Parathyroid adenoma (tissue), 2 donors: ENCODE results near the gene ARHGEF40.

Source experiments
- H2AFZ ChIP-seq: fragments of 300-600 bp; sonication (generic); one replicate; pipeline ENCODE4 v1.7.0; 2017; ENCODE audit warnings: antibody characterized with exemption, mild to moderate bottlenecking
- H3K27ac ChIP-seq: fragments of 300-600 bp; sonication (generic); one replicate; pipeline ENCODE4 v1.7.0; 2017
- H3K27me3 ChIP-seq: fragments of 300-600 bp; sonication (generic); one replicate; pipeline ENCODE4 v1.7.0; 2017; ENCODE audit warnings: low read length; ENCODE audit not compliant: control insufficient read depth, insufficient read depth
- H3K36me3 ChIP-seq: fragments of 300-600 bp; sonication (generic); one replicate; pipeline ENCODE4 v1.7.0; 2017; ENCODE audit warnings: low read length; ENCODE audit not compliant: control insufficient read depth, insufficient read depth
- H3K4me1 ChIP-seq: fragments of 300-600 bp; sonication (generic); one replicate; pipeline ENCODE4 v1.7.0; 2017; ENCODE audit warnings: control low read depth
- H3K4me2 ChIP-seq: fragments of 300-600 bp; sonication (generic); one replicate; pipeline ENCODE4 v1.7.0; 2017; ENCODE audit warnings: low read length
- H3K4me3 ChIP-seq: fragments of 300-600 bp; sonication (generic); one replicate; pipeline ENCODE4 v1.7.0; 2017; ENCODE audit warnings: low read depth, low read length
- H3K79me2 ChIP-seq: fragments of 300-600 bp; sonication (generic); one replicate; pipeline ENCODE4 v1.7.0; 2017; ENCODE audit warnings: control low read depth
- H3K9ac ChIP-seq: fragments of 300-600 bp; sonication (generic); one replicate; pipeline ENCODE4 v1.7.0; 2017; ENCODE audit warnings: mild to moderate bottlenecking
- H3K9me3 ChIP-seq: fragments of 300-600 bp; sonication (generic); one replicate; pipeline ENCODE4 v1.7.0; 2017; ENCODE audit warnings: low read length; ENCODE audit not compliant: control insufficient read depth
- TF ChIP-seq, protein P1 (sequence below): fragments of 300-600 bp; sonication (generic); IDR thresholded peaks from one replicate; pipeline ENCODE4 v1.7.0; 2017; ENCODE audit warnings: antibody characterized with exemption, mild to moderate bottlenecking
- donor health status: primary hyperparathyroidism.

ARHGEF40 gene

DNA sequence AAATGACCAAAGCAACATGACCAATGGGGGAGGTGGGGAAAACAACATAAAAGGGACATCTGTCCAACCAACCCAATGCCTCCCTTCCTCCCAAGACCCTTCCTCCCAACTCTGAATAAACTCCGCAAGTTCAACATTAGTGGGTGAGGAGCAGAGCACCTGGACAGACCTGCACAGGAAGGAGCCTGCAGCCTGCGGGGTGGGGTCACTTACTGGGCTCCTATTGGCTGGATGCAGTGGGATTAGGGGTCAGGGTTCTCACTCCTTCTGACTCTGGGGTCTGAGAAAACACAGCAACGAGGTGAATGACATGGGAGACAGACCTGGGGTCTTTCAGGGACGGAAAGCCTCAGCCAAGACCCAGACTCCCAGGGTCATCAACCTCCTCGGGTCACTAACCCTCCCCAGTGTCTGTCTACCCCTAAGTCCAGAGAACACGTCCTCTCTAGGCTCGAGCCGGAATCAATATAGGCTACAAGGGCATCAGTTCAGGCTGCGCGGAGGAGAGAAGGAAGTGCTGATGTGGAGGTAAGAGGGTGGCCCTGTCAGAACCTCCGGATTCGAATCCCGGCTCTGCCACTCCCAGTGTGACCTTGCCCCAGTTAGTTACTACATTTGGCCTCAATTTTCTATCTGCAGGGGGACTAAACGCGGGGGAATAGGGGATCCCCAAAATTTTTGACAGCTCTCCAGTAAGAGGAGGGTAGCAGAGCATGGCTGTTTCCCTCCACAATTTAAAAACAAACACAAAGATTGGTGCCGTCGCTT, 46.1 kb upstream of the ARHGEF40 start:
- H3K79me2 ChIP-seq: peaks cover 12% of the 10 kb centered on the region
- H3K9ac ChIP-seq: peak overlapping the region; percentile 61
- no peaks in the 10 kb centered on the region for H3K27me3 ChIP-seq
- H3K36me3 ChIP-seq: no peaks in the 10 kb centered on the region
- peaks cover 20% of the 10 kb centered on the region for H3K4me1 ChIP-seq
- peak overlapping the region; percentile 81 for H2AFZ ChIP-seq
- H3K27ac ChIP-seq: peak overlapping the region; percentile 87
- TF ChIP-seq, protein P1, sequence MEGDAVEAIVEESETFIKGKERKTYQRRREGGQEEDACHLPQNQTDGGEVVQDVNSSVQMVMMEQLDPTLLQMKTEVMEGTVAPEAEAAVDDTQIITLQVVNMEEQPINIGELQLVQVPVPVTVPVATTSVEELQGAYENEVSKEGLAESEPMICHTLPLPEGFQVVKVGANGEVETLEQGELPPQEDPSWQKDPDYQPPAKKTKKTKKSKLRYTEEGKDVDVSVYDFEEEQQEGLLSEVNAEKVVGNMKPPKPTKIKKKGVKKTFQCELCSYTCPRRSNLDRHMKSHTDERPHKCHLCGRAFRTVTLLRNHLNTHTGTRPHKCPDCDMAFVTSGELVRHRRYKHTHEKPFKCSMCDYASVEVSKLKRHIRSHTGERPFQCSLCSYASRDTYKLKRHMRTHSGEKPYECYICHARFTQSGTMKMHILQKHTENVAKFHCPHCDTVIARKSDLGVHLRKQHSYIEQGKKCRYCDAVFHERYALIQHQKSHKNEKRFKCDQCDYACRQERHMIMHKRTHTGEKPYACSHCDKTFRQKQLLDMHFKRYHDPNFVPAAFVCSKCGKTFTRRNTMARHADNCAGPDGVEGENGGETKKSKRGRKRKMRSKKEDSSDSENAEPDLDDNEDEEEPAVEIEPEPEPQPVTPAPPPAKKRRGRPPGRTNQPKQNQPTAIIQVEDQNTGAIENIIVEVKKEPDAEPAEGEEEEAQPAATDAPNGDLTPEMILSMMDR: no peak
- H3K9me3 ChIP-seq: no peaks in the 10 kb centered on the region
- peak overlapping the region; percentile 92 for H3K4me3 ChIP-seq
- H3K4me2 ChIP-seq: peak overlapping the region; percentile 95

DNA sequence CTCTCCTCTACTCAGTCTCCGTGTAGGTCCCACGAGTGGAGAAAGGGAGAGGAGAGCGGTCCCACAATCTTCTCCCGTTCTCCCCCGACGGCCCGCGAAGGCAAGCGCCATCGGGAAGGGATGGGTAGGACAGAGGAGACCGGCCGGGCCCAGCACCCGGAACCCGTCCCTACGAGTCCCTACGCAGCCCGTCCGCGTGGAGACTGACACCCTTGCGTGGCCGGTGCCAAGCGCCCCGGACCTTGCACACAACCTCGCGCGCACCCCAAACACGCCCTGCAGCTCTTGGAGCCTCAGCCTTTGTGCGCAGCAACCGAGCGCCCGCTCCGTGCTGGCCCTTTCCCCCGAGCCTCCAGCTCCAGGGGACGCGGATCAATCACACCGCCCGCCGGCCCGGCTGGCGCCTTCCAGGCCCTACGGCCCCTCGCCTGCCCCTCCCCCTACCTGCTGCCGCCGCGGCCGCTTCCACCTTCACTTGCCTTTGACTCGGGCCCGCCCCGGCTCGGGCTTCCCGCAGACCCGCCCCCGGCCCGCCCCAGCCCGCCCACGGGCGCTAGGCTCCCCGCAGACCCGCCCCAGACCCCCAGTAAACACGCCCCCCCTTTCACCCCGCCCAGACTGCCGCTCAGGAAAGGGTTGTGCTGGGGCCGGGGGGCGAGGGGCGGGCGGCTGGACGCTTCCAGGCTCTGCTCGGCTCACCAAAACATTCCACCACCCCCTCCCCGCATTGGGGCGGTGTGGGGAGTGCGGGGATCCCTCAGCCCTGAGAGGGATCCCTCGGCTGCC, 45.3 kb upstream of the ARHGEF40 start, which contains the start of gene NDRG2:
Gene NDRG2 (minus strand): TSS at position 477 of the 786 bp plus-strand sequence. CDS start 1,746 bp downstream, outside the sequence.
- no peaks in the 10 kb centered on the region for H3K36me3 ChIP-seq
- peak within 1 kb of the TSS; percentile 87 for H3K27ac ChIP-seq
- H3K9ac ChIP-seq: peak within 1 kb of the TSS; percentile 63
- H2AFZ ChIP-seq: peak within 1 kb of the TSS; percentile 81
- no peaks in the 10 kb centered on the region for H3K27me3 ChIP-seq
- peak within 1 kb of the TSS; percentile 99 for H3K4me2 ChIP-seq
- H3K9me3 ChIP-seq: no peaks in the 10 kb centered on the region
- H3K4me1 ChIP-seq: peaks cover 20% of the 10 kb centered on the region
- H3K79me2 ChIP-seq: peaks cover 12% of the 10 kb centered on the region
- TF ChIP-seq, protein P1: no peak
- H3K4me3 ChIP-seq: peak within 1 kb of the TSS; percentile 92

DNA sequence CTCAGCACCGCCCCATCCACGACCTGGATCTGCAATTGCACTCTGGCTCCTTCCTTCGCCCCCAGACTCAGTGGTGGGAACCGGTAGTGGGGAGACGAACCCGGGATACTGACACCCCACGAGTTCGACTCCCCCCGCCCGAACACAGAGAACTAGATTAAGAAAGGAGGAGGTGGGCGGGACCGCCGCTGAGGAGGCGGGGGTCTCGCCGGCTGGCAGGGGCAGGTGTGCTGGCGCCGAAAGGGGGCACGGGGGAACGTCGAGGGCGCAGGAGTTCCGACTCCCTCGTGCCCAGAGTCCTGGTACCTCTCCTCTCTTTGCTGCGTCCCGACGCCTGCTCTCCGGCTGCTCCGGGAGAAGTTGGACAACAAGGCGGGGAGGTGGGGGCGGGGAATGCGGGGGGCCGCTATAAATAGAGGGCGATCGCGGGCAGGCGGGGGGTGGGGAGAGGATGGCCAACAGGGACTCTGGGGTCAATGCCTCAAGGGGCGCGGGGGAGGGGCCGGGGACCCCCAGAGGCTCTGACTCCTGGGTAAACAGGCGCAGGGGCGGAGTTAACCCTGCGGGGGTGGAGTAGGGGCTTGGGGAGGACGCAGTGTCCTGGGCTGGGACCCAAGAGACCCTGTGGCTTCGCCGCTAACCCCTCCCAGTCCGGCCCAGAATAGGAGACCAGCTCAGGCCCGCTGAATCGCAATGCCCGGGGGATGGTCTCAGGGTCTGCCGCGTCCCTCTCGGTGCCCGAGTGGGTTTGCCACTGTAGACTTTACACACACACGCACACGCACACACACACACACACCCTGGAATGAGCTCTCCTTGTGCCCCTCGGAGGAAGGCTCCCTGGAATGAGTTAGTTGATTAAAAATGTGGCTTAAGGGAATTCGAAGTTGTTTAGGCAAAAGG, 44.5 kb upstream of the ARHGEF40 start:
- Histone ChIP-seq H3K27me3 (no peaks in the 10 kb centered on the region), H3K36me3 (no peaks in the 10 kb centered on the region), H3K27ac (peak overlapping the region; percentile 87), H3K9ac (peak overlapping the region; percentile 63), H3K4me3 (peak overlapping the region; percentile 72), H3K4me1 (peaks cover 20% of the 10 kb centered on the region), H3K4me2 (peak overlapping the region; percentile 99), H3K79me2 (peaks cover 12% of the 10 kb centered on the region), H3K9me3 (no peaks in the 10 kb centered on the region), H2AFZ (peak overlapping the region; percentile 81)
- TF ChIP-seq, protein P1: no peak

DNA sequence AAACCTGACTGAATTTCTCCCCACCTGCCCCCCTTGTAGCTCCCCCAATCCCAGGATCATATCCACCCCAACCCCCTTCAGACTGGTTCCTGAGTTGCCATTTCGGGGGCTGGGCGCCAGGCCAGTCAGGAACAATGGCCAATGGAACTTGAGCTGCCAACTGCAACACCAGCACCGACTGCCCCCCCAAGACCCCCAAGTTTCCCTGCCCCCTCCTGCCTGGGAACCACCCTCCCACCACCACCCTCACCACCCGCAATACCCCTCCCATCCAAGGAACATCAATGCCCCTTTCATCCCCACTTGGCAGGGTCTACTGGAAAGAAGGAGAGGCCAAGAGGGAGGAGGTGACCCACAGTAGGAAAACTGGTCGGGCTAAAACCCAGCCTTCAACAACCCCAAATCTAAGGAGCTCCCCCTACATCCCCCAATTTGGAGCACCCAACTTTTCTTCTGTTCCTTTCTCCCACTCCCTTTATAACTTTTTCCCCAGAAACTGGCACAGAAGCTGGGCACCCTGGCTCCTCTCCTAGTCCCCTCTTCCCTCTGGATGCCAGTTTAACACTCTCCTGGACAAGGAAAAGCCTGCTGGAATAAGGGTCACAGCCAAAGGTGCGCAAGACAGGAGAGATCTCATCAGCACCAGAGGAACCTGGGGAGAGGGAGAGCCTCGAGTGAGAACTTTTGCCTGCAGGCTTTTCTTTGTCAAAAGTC, 43.7 kb upstream of the ARHGEF40 start:
- no peaks in the 10 kb centered on the region for H3K9me3 ChIP-seq
- H3K27me3 ChIP-seq: no peaks in the 10 kb centered on the region
- H2AFZ ChIP-seq: peak overlapping the region; percentile 81
- no peaks in the 10 kb centered on the region for H3K36me3 ChIP-seq
- H3K79me2 ChIP-seq: peaks cover 12% of the 10 kb centered on the region
- no peak overlapping the region for H3K9ac ChIP-seq
- TF ChIP-seq, protein P1: no peak
- no peak overlapping the region for H3K4me3 ChIP-seq
- H3K27ac ChIP-seq: peak overlapping the region; percentile 87
- peaks cover 20% of the 10 kb centered on the region for H3K4me1 ChIP-seq
- no peak overlapping the region for H3K4me2 ChIP-seq
